Measurements from ENCODE around the gene SYN1. TPM values are rescaled to one million over a fixed set of nuclear protein-coding genes. Genes with fewer than 3 reads are reported as not detected.

The SYN1 gene
- total RNA-seq, 1 donor from 2014 or later, result 2.9 TPM

GRCh38 chrX:47620303-47620685 is 637 bp upstream of the SYN1 start:
- peaks cover 4% of the 10 kb centered on the region for H3K36me3 Mint-ChIP-seq (ENCODE audit: low read depth, unreplicated experiment)
- no peak for TF ChIP-seq CTCF (IDR thresholded peaks at IDR 0.05; ENCODE audit: unreplicated experiment)
- no peak overlapping the region for H3K27ac Mint-ChIP-seq (ENCODE audit: unreplicated experiment)
- no peaks in the 10 kb centered on the region for H3K9me3 Mint-ChIP-seq (ENCODE audit: unreplicated experiment)
- no peak for DNase-seq (ENCODE audit: low spot score)
- H3K4me1 Mint-ChIP-seq (ENCODE audit: unreplicated experiment), result no peaks in the 10 kb centered on the region
- peaks cover 11% of the 10 kb centered on the region for H3K27me3 Mint-ChIP-seq (ENCODE audit: unreplicated experiment)
- no peak overlapping the region for H3K4me3 Mint-ChIP-seq (ENCODE audit: unreplicated experiment)

DNA sequence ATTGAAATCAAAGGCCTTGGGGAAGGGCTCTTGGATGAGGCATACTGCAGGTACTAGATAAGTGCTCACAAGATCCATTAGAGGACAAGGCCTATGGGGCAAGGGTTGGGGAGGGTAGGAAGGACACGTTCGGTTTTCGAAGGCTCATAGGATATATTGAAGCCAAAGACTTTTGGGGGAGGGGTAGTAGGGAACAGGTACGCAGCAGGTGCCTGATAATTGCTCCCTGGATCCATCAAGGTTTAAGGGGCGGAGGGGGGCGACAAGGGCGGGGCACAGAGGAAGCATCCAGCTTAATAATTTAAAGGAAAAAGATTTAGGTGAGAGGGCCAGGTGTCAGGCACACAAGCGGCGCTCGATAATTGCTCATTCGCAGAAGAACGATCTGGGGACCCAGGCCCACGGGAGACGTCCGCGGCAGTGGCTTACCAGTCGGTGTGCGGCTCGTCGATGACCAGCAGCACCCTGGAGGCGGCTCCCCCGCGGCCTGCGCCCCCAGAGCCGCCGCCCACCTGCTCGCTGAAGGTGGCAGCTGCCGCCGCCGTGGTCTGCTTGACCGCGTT is 653 bp downstream of the SYN1 start:
- Mint-ChIP-seq H3K4me3 (ENCODE audit: unreplicated experiment) (no peak overlapping the region), H3K4me1 (ENCODE audit: unreplicated experiment) (no peaks in the 10 kb centered on the region), H3K27me3 (ENCODE audit: unreplicated experiment) (peaks cover 8% of the 10 kb centered on the region), H3K36me3 (ENCODE audit: low read depth, unreplicated experiment) (peaks cover under 1% of the 10 kb centered on the region), H3K27ac (ENCODE audit: unreplicated experiment) (no peak overlapping the region), H3K9me3 (ENCODE audit: unreplicated experiment) (no peaks in the 10 kb centered on the region)
- DNase-seq (ENCODE audit: low spot score), result no peak
- no peak for TF ChIP-seq CTCF (IDR thresholded peaks at IDR 0.05; ENCODE audit: unreplicated experiment)

- DNase-seq (ENCODE audit: low spot score), result no peak
- no peak overlapping the region for H3K27ac Mint-ChIP-seq (ENCODE audit: unreplicated experiment)
- no peak overlapping the region for H3K4me3 Mint-ChIP-seq (ENCODE audit: unreplicated experiment)
- H3K9me3 Mint-ChIP-seq (ENCODE audit: unreplicated experiment), result no peaks in the 10 kb centered on the region
- H3K27me3 Mint-ChIP-seq (ENCODE audit: unreplicated experiment), result peaks cover 9% of the 10 kb centered on the region
- H3K4me1 Mint-ChIP-seq (ENCODE audit: unreplicated experiment), result peaks cover 6% of the 10 kb centered on the region
- TF ChIP-seq CTCF (IDR thresholded peaks at IDR 0.05; ENCODE audit: unreplicated experiment), result no peak
- H3K36me3 Mint-ChIP-seq (ENCODE audit: low read depth, unreplicated experiment), result no peaks in the 10 kb centered on the region
Measured at GRCh38 chrX:47614618-47615017, 5.0 kb downstream of the SYN1 start.

DNA sequence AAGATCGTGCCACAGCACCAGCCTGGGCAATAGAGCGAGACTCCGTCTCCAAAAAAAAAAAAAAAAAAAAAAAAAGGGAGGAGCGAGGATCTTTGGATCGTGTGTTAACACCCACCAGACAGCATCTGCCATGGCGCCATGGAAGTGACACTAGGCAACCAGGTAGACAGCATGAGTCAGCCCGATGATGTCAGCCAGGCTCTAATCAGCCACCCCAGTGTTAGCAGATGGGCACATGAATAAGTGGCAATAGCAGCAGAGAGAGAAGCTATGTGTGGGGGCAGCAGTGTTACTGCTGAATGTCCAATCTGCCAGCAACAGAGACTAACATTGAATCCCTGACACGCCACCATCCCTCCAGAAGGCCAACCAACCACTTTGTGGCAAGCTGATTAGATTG is 6.6 kb downstream of the SYN1 start:
- DNase-seq (ENCODE audit: low spot score), result no peak
- no peak for TF ChIP-seq CTCF (IDR thresholded peaks at IDR 0.05; ENCODE audit: unreplicated experiment)
- Mint-ChIP-seq H3K9me3 (ENCODE audit: unreplicated experiment) (no peaks in the 10 kb centered on the region), H3K4me1 (ENCODE audit: unreplicated experiment) (peaks cover 9% of the 10 kb centered on the region), H3K36me3 (ENCODE audit: low read depth, unreplicated experiment) (no peaks in the 10 kb centered on the region), H3K27me3 (ENCODE audit: unreplicated experiment) (peaks cover 5% of the 10 kb centered on the region), H3K4me3 (ENCODE audit: unreplicated experiment) (no peak overlapping the region), H3K27ac (ENCODE audit: unreplicated experiment) (no peak overlapping the region)

DNA sequence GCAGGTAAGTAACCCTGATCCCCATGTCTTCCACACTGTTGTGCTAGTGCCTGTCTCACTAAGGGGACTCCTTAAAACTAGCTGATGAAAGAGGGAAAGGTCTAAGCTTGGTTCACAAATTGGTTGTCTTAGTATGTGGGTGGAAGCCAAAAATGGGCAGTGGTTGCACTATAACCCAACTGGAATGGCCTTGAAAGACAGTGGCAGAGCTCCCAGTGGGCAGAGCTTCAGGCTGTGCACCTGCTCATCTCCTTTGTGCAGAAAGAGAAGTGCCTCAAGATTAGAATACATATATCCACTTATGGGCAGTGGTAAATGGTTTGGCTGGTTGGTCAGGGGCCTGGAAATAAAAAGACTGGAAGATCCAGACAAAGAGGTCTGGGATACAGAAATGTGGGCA is 7.2 kb downstream of the SYN1 start:
- TF ChIP-seq CTCF (IDR thresholded peaks at IDR 0.05; ENCODE audit: unreplicated experiment), result no peak
- H3K27me3 Mint-ChIP-seq (ENCODE audit: unreplicated experiment), result peaks cover 2% of the 10 kb centered on the region
- H3K36me3 Mint-ChIP-seq (ENCODE audit: low read depth, unreplicated experiment), result no peaks in the 10 kb centered on the region
- H3K4me3 Mint-ChIP-seq (ENCODE audit: unreplicated experiment), result no peak overlapping the region
- no peak for DNase-seq (ENCODE audit: low spot score)
- no peak overlapping the region for H3K27ac Mint-ChIP-seq (ENCODE audit: unreplicated experiment)
- peaks cover 9% of the 10 kb centered on the region for H3K4me1 Mint-ChIP-seq (ENCODE audit: unreplicated experiment)
- no peaks in the 10 kb centered on the region for H3K9me3 Mint-ChIP-seq (ENCODE audit: unreplicated experiment)
